Progenitor cell of endocrine pancreas (in vitro differentiated cells): ENCODE results near the gene GSTK1. TPM values are rescaled to one million over a fixed set of nuclear protein-coding genes. Genes with fewer than 3 reads are reported as not detected.

ENCODE experiments used
- DNase-seq: peaks from one replicate; pipeline ENCODE4 v3.0.0; 2021; ENCODE audit warnings: low spot score; ENCODE audit not compliant: unreplicated experiment
- H3K27ac Mint-ChIP-seq: 2 replicates; pipeline ENCODE4 v1.8.0; 2021; ENCODE audit warnings: mild to moderate bottlenecking, moderate library complexity, mixed read lengths
- H3K27me3 Mint-ChIP-seq: 2 replicates; pipeline ENCODE4 v1.8.0; 2021; ENCODE audit warnings: mixed read lengths
- H3K36me3 Mint-ChIP-seq: 2 replicates; pipeline ENCODE4 v1.8.0; 2022; ENCODE audit warnings: mixed read lengths; ENCODE audit not compliant: insufficient read depth
- H3K4me1 Mint-ChIP-seq: 2 replicates; pipeline ENCODE4 v1.8.0; 2021; ENCODE audit warnings: low read depth, mixed read lengths
- H3K4me3 Mint-ChIP-seq: 2 replicates; pipeline ENCODE4 v1.8.0; 2021; ENCODE audit warnings: low read depth, mild to moderate bottlenecking, moderate library complexity, mixed read lengths
- H3K9me3 Mint-ChIP-seq: 2 replicates; pipeline ENCODE4 v1.8.0; 2021; ENCODE audit warnings: low read depth, mixed read lengths
- CTCF ChIP-seq: fragments of 200-600 bp; sonication (generic); IDR thresholded peaks from one replicate; pipeline ENCODE4 v1.5.0; 2021; ENCODE audit warnings: antibody characterized with exemption, mild to moderate bottlenecking; ENCODE audit not compliant: unreplicated experiment
- total RNA-seq: library from RNA; stranded (reverse); gene quantifications from 2 replicates; pipeline ENCODE4 v1.2.1, GENCODE V29; 2021

GSTK1 gene
- total RNA-seq, 1 donor from 2014 or later: 110 TPM

- no peak for TF ChIP-seq CTCF
- Mint-ChIP-seq H3K4me3 (no peak overlapping the region), H3K27me3 (peaks cover 9% of the 10 kb centered on the region), H3K4me1 (peaks cover 27% of the 10 kb centered on the region), H3K9me3 (no peaks in the 10 kb centered on the region), H3K27ac (no peak overlapping the region), H3K36me3 (no peaks in the 10 kb centered on the region)
- no peak for DNase-seq
Observed at GRCh38 chr7:143244321-143244720, 18.9 kb upstream of the GSTK1 start.

GRCh38 chr7:143245123-143245522 is 18.1 kb upstream of the GSTK1 start:
- Mint-ChIP-seq H3K4me3 (no peak overlapping the region), H3K4me1 (peaks cover 27% of the 10 kb centered on the region), H3K27ac (no peak overlapping the region), H3K36me3 (no peaks in the 10 kb centered on the region), H3K27me3 (peaks cover 9% of the 10 kb centered on the region), H3K9me3 (no peaks in the 10 kb centered on the region)
- no peak for DNase-seq
- TF ChIP-seq CTCF: no peak

- Mint-ChIP-seq H3K27me3 (no peaks in the 10 kb centered on the region), H3K36me3 (no peaks in the 10 kb centered on the region), H3K4me1 (peaks cover 21% of the 10 kb centered on the region), H3K27ac (no peak overlapping the region), H3K9me3 (peaks cover under 1% of the 10 kb centered on the region), H3K4me3 (no peak overlapping the region)
- no peak for DNase-seq
- no peak for TF ChIP-seq CTCF
Observed at GRCh38 chr7:143247372-143247771, 15.9 kb upstream of the GSTK1 start.

GRCh38 chr7:143248761-143249354 is 14.4 kb upstream of the GSTK1 start:
- Mint-ChIP-seq H3K4me3 (no peak overlapping the region), H3K9me3 (peaks cover 3% of the 10 kb centered on the region), H3K27ac (no peak overlapping the region), H3K36me3 (peaks cover 2% of the 10 kb centered on the region), H3K4me1 (peaks cover 9% of the 10 kb centered on the region), H3K27me3 (no peaks in the 10 kb centered on the region)
- no peak for DNase-seq
- TF ChIP-seq CTCF: no peak

DNA sequence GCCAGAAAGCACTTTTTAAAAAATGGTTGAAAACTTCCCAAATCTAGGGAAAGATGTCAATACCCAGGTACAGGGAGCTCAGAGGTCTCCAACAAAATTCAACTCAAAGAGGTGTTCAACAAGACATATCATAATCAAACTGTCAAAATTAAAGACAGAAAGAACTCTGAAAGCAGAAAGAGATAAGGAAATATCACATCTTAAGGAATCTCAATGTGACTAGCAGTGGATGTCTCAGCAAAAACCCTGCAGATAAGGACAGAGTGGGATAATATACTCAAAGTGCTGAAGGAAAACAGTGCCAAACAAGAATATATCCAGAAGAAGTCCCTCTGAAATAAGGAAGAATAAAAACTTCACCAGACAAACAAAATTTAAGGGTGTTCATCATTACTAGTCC is 13.0 kb upstream of the GSTK1 start:
- peaks cover 6% of the 10 kb centered on the region for H3K9me3 Mint-ChIP-seq
- peaks cover 2% of the 10 kb centered on the region for H3K36me3 Mint-ChIP-seq
- H3K4me3 Mint-ChIP-seq: no peak overlapping the region
- H3K4me1 Mint-ChIP-seq: peaks cover 7% of the 10 kb centered on the region
- DNase-seq: no peak
- TF ChIP-seq CTCF: no peak
- no peaks in the 10 kb centered on the region for H3K27me3 Mint-ChIP-seq
- no peak overlapping the region for H3K27ac Mint-ChIP-seq
